IMR-90 (cell line): Measurements from ENCODE around the gene DSE.

Experiments
- CEBPB ChIP-seq: IDR thresholded peaks from 2 replicates; pipeline ENCODE4 v1.6.1; 2012; ENCODE audit warnings: low read depth, low read length, improper control_type of control experiment
- CHD1 ChIP-seq: IDR thresholded peaks from 2 replicates; pipeline ENCODE4 v1.6.1; 2012; ENCODE audit warnings: low read depth, low read length, improper control_type of control experiment
- CTCF ChIP-seq: conservative IDR thresholded peaks from 2 replicates; pipeline ENCODE4 v1.5.1; 2012; ENCODE audit warnings: mild to moderate bottlenecking, low read depth, low read length, improper control_type of control experiment
- FOS ChIP-seq: fragments of 150-350 bp; IDR thresholded peaks from 2 replicates; pipeline ENCODE4 v1.6.1; 2016; ENCODE audit warnings: low read depth, low read length
- MAFK ChIP-seq: IDR thresholded peaks from 2 replicates; pipeline ENCODE4 v1.6.1; 2012; ENCODE audit warnings: low read depth, low read length, improper control_type of control experiment
- POLR2A ChIP-seq: IDR thresholded peaks from 2 replicates; pipeline ENCODE4 v1.6.1; 2012; ENCODE audit warnings: mild to moderate bottlenecking, low read depth, low read length
- RCOR1 ChIP-seq: IDR thresholded peaks from 2 replicates; pipeline ENCODE4 v1.6.1; 2012; ENCODE audit warnings: mild to moderate bottlenecking, low read length, improper control_type of control experiment; ENCODE audit not compliant: insufficient replicate concordance
- RFX5 ChIP-seq: IDR thresholded peaks from 2 replicates; pipeline ENCODE4 v1.8.0; 2012; ENCODE audit warnings: low read depth, mild to moderate bottlenecking, low read length, moderate library complexity
- TF ChIP-seq, protein P1 (sequence below): fragments of 150-350 bp; IDR thresholded peaks from 2 replicates; pipeline ENCODE4 v1.6.1; 2017; ENCODE audit warnings: mild to moderate bottlenecking, antibody characterized with exemption, low read length, low read depth

- TF ChIP-seq CTCF, result no peak
- TF ChIP-seq CHD1, result no peak
- no peak for TF ChIP-seq RFX5
- TF ChIP-seq MAFK, result peak; percentile 42; the same call in 1 of the 2 replicates
- TF ChIP-seq, protein P1, sequence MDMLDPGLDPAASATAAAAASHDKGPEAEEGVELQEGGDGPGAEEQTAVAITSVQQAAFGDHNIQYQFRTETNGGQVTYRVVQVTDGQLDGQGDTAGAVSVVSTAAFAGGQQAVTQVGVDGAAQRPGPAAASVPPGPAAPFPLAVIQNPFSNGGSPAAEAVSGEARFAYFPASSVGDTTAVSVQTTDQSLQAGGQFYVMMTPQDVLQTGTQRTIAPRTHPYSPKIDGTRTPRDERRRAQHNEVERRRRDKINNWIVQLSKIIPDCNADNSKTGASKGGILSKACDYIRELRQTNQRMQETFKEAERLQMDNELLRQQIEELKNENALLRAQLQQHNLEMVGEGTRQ, result no peak
- TF ChIP-seq POLR2A, result no peak
- peak; percentile 38; the same call in 1 of the 2 replicates for TF ChIP-seq CEBPB
- no peak for TF ChIP-seq FOS
- no peak for TF ChIP-seq RCOR1
Measured at GRCh38 chr6:116392132-116393013, 21.6 kb downstream of the DSE start.
